MM.1S (cell line): Measurements from ENCODE around the gene PIEZO2.

Experiments
- DNase-seq: peaks from one replicate; pipeline ENCODE4 v3.0.0-alpha.2; 2015
- H2AFZ ChIP-seq: fragments of 300-600 bp; sonication (generic); 2 replicates; pipeline ENCODE4 v1.6.0; 2016; ENCODE audit warnings: antibody characterized with exemption, low read length
- H3F3A ChIP-seq: fragments of 300-600 bp; sonication (generic); 2 replicates; pipeline ENCODE4 v1.6.1; 2016; ENCODE audit warnings: mild to moderate bottlenecking, antibody characterized with exemption, low read length, moderate library complexity, mixed read lengths; ENCODE audit not compliant: insufficient read depth
- H3K27ac ChIP-seq: fragments of 300-600 bp; sonication (generic); 2 replicates; pipeline ENCODE4 v1.5.1; 2016; ENCODE audit warnings: mild to moderate bottlenecking, low read length
- H3K27me3 ChIP-seq: fragments of 300-600 bp; sonication (generic); replicated peaks from 2 replicates; pipeline ENCODE4 v1.6.0; 2016; ENCODE audit warnings: low read length; ENCODE audit not compliant: insufficient read depth
- H3K36me3 ChIP-seq: fragments of 300-600 bp; sonication (generic); replicated peaks from 2 replicates; pipeline ENCODE4 v1.6.1; 2016; ENCODE audit warnings: mild to moderate bottlenecking, low read length, mixed read lengths; ENCODE audit not compliant: insufficient read depth
- H3K4me1 ChIP-seq: fragments of 300-600 bp; sonication (generic); 2 replicates; pipeline ENCODE4 v1.6.1; 2016; ENCODE audit warnings: low read length, mixed read lengths
- H3K4me2 ChIP-seq: fragments of 300-600 bp; sonication (generic); 2 replicates; pipeline ENCODE4 v1.6.0; 2016; ENCODE audit warnings: low read depth, low read length
- H3K4me3 ChIP-seq: fragments of 300-600 bp; sonication (generic); 2 replicates; pipeline ENCODE4 v1.5.1; 2016; ENCODE audit warnings: low read length, mixed read lengths
- H3K79me2 ChIP-seq: fragments of 300-600 bp; sonication (generic); 2 replicates; pipeline ENCODE4 v1.6.1; 2016; ENCODE audit warnings: mixed run types, low read length, mixed read lengths
- H3K9ac ChIP-seq: fragments of 300-600 bp; sonication (generic); 2 replicates; pipeline ENCODE4 v1.6.1; 2016; ENCODE audit warnings: low read length, mixed read lengths
- H3K9me2 ChIP-seq: fragments of 300-600 bp; sonication (generic); replicated peaks from 2 replicates; pipeline ENCODE4 v1.6.1; 2016; ENCODE audit warnings: mild to moderate bottlenecking, low read length, mixed read lengths; ENCODE audit not compliant: insufficient read depth
- H3K9me3 ChIP-seq: fragments of 300-600 bp; sonication (generic); replicated peaks from 2 replicates; pipeline ENCODE4 v1.6.1; 2016; ENCODE audit warnings: mild to moderate bottlenecking, low read length, mixed read lengths; ENCODE audit not compliant: insufficient read depth
- H4K20me1 ChIP-seq: fragments of 300-600 bp; sonication (generic); 2 replicates; pipeline ENCODE4 v1.6.1; 2016; ENCODE audit warnings: mild to moderate bottlenecking, low read length, moderate library complexity, mixed read lengths; ENCODE audit not compliant: insufficient read depth
- CTCF ChIP-seq: fragments of 300-600 bp; sonication (generic); IDR thresholded peaks from 2 replicates; pipeline ENCODE4 v1.5.1; 2016; ENCODE audit warnings: antibody characterized with exemption, low read length, mixed read lengths
- EZH2 ChIP-seq: fragments of 300-600 bp; sonication (generic); optimal IDR thresholded peaks from 2 replicates; pipeline ENCODE3; 2017; ENCODE audit warnings: low read depth, mild to moderate bottlenecking, antibody characterized with exemption, low read length, mixed read lengths
- EZH2phosphoT487 ChIP-seq: fragments of 300-600 bp; sonication (generic); IDR thresholded peaks from 2 replicates; pipeline ENCODE4 v1.6.1; 2018; ENCODE audit warnings: antibody characterized with exemption, low read length

The PIEZO2 gene

DNA sequence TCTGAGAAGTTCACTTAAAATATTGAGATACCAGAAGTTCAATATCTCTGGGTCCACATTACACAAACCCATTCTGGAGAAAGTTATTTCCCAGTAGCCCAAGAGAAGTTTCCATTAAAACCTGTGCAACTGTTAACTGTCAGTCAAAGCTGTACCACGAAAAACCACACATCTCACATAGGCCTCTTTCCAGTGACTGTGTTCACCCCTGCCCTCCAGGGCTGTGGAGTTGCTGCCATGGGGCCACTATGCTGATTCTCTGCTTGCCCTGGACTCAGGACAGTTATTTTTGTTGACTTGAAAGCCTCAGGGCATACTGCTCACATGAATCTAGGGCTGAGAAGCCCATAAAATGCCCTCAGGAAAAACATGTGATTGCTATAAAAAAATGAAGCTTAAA is 153.8 kb downstream of the PIEZO2 start:
- H3K4me3 ChIP-seq, result no peak overlapping the region
- no peaks in the 10 kb centered on the region for H3K36me3 ChIP-seq
- no peaks in the 10 kb centered on the region for H3K79me2 ChIP-seq
- no peak for DNase-seq
- no peaks in the 10 kb centered on the region for H3K27me3 ChIP-seq
- no peaks in the 10 kb centered on the region for H3K4me1 ChIP-seq
- no peaks in the 10 kb centered on the region for H4K20me1 ChIP-seq
- no peaks in the 10 kb centered on the region for H3F3A ChIP-seq
- H3K27ac ChIP-seq, result no peak overlapping the region
- no peaks in the 10 kb centered on the region for H3K9me2 ChIP-seq
- H3K9me3 ChIP-seq, result no peaks in the 10 kb centered on the region
- TF ChIP-seq CTCF (no peak), EZH2 (no peak), EZH2phosphoT487 (no peak)
- H3K9ac ChIP-seq, result no peak overlapping the region
- no peak overlapping the region for H3K4me2 ChIP-seq
- H2AFZ ChIP-seq, result no peak overlapping the region

GRCh38 chr18:10989486-10989885 is 159.9 kb downstream of the PIEZO2 start:
- Histone ChIP-seq H3K9me3 (no peaks in the 10 kb centered on the region), H3K9ac (no peak overlapping the region), H2AFZ (no peak overlapping the region), H3K36me3 (no peaks in the 10 kb centered on the region), H3K27ac (no peak overlapping the region), H3K27me3 (no peaks in the 10 kb centered on the region), H3F3A (no peaks in the 10 kb centered on the region), H4K20me1 (no peaks in the 10 kb centered on the region), H3K79me2 (no peaks in the 10 kb centered on the region), H3K4me3 (no peak overlapping the region), H3K4me1 (no peaks in the 10 kb centered on the region), H3K4me2 (no peak overlapping the region), H3K9me2 (no peaks in the 10 kb centered on the region)
- no peak for TF ChIP-seq CTCF
- no peak for TF ChIP-seq EZH2
- TF ChIP-seq EZH2phosphoT487, result no peak
- DNase-seq, result no peak

GRCh38 chr18:10985689-10986088 is 163.7 kb downstream of the PIEZO2 start:
- H3K79me2 ChIP-seq, result no peaks in the 10 kb centered on the region
- no peaks in the 10 kb centered on the region for H4K20me1 ChIP-seq
- no peak overlapping the region for H3K27ac ChIP-seq

More at GRCh38 chr18:10985689-10986088, 163.7 kb downstream of the PIEZO2 start:
- no peak for DNase-seq
- H3K36me3 ChIP-seq, result no peaks in the 10 kb centered on the region
- H3K9me2 ChIP-seq, result no peaks in the 10 kb centered on the region
- no peak overlapping the region for H3K4me3 ChIP-seq
- no peaks in the 10 kb centered on the region for H3K27me3 ChIP-seq
- H3K4me1 ChIP-seq, result no peaks in the 10 kb centered on the region
- no peak overlapping the region for H3K9ac ChIP-seq
- H3K4me2 ChIP-seq, result no peak overlapping the region
- no peaks in the 10 kb centered on the region for H3K9me3 ChIP-seq
- no peaks in the 10 kb centered on the region for H3F3A ChIP-seq
- H2AFZ ChIP-seq, result no peak overlapping the region
- TF ChIP-seq EZH2 (no peak), EZH2phosphoT487 (no peak), CTCF (no peak)
